Thymus (tissue), 11 donors: ENCODE measurements around the gene BCORL1. TPM values are rescaled to one million over a fixed set of nuclear protein-coding genes. Genes with fewer than 3 reads are reported as not detected.

Experiments
- DNase-seq, 9 donors: peaks; one replicate each; pipeline ENCODE4 v3.0.0-alpha.2; 2013; ENCODE audit warnings: low spot score in 9 of 9, low read depth in 6 of 9, missing footprints in 1 of 9
- H3K27ac ChIP-seq, 2 donors: one replicate each; pipeline ENCODE4 v1.5.1; 2013; ENCODE audit warnings: control low read depth in 1 of 2, low read depth in 1 of 2, low read length in 1 of 2, mild to moderate bottlenecking in 1 of 2, moderate library complexity in 1 of 2
- H3K27me3 ChIP-seq, 2 donors: one replicate each; pipeline ENCODE4 v1.5.1; 2013; ENCODE audit warnings: low read length in 1 of 2; ENCODE audit not compliant: control insufficient read depth in 2 of 2, insufficient read depth in 1 of 2
- H3K36me3 ChIP-seq, 2 donors: one replicate each; pipeline ENCODE4 v1.5.1; 2013; ENCODE audit warnings: low read length in 1 of 2, mild to moderate bottlenecking in 1 of 2, moderate library complexity in 1 of 2; ENCODE audit not compliant: control insufficient read depth in 2 of 2, insufficient read depth in 2 of 2
- H3K4me1 ChIP-seq, 2 donors: one replicate each; pipeline ENCODE4 v1.5.1; 2013; ENCODE audit warnings: low read length in 2 of 2; ENCODE audit not compliant: control insufficient read depth in 2 of 2, insufficient read depth in 2 of 2
- H3K4me3 ChIP-seq, 2 donors: one replicate each; pipeline ENCODE4 v1.5.1; 2013; ENCODE audit warnings: low read length in 2 of 2, control low read depth in 1 of 2, mild to moderate bottlenecking in 1 of 2
- H3K9me3 ChIP-seq, 2 donors: one replicate each; pipeline ENCODE4 v1.5.1; 2013; ENCODE audit warnings: low read length in 1 of 2, mild to moderate bottlenecking in 1 of 2; ENCODE audit not compliant: control insufficient read depth in 2 of 2, insufficient read depth in 1 of 2
- WGBS: extraction: QIAGEN DNeasy Blood & Tissue Kit; methylation state at CpG from one replicate; pipeline ENCODE4 v1.1.7; 2013; 5-methylcytosine and 5-hydroxymethylcytosine counted together
- polyA plus RNA-seq: library from polyadenylated mRNA; stranded (reverse); fragments of 200-250 nt; gene quantifications from one replicate; pipeline ENCODE4 v1.2.3, GENCODE V29; 2013
- total RNA-seq: library from RNA; stranded (reverse); fragments of 120-200 nt; gene quantifications from one replicate; pipeline ENCODE4 v1.2.4, GENCODE V29; 2013
- donor health status: healthy.

Gene BCORL1
- total and polyA plus RNA-seq, 2 donors: 1.0 to 2.0 TPM

DNA sequence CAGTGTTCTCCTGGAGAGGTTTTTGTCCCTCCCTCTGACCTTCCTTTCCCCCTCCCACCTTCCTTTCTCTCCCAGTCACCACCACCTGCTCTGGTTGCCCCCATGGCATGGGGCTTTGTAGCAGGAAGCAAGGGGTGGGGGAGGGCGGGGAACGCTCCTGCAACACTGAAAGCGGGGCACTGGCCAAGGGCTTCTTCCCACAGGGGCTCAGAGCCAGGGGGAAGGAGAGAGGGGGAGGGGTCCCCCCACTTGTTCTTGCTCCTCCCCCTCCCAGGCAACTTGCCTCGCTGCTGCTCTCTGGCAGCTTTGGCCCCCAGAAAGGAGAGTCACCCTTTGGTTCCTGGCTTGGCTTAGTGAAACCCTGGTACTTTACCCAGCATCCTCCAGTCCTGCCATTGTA lies 48.4 kb downstream of the BCORL1 start:
- Histone ChIP-seq H3K4me1 (peaks cover 0 to 5% of the 10 kb centered on the region in 2 donors), H3K27ac (no peak overlapping the region), H3K27me3 (no peaks in the 10 kb centered on the region), H3K36me3 (peaks cover 12 to 21% of the 10 kb centered on the region in 2 donors), H3K4me3 (no peak overlapping the region), H3K9me3 (no peaks in the 10 kb centered on the region)
- no peak for DNase-seq
- 83% methylated on average over 4 of the region's 4 CpGs for WGBS

GRCh38 chrX:130032552-130032951 lies 50.1 kb downstream of the BCORL1 start:
- Histone ChIP-seq H3K4me3 (no peak overlapping the region), H3K27me3 (no peaks in the 10 kb centered on the region), H3K27ac (no peak overlapping the region), H3K36me3 (peaks cover 3 to 29% of the 10 kb centered on the region in 2 donors), H3K4me1 (peaks cover 0 to 5% of the 10 kb centered on the region in 2 donors), H3K9me3 (no peaks in the 10 kb centered on the region)
- WGBS: 98% methylated on average over 3 of the region's 3 CpGs
- DNase-seq: no peak

- no peak overlapping the region for H3K27ac ChIP-seq
- H3K27me3 ChIP-seq: no peaks in the 10 kb centered on the region
- H3K36me3 ChIP-seq: peaks cover 10 to 41% of the 10 kb centered on the region in 2 donors
- DNase-seq: no peak
- no peak overlapping the region for H3K4me3 ChIP-seq
- peaks cover 0 to 5% of the 10 kb centered on the region in 2 donors for H3K4me1 ChIP-seq
- H3K9me3 ChIP-seq: no peaks in the 10 kb centered on the region
- 98% methylated on average over 7 of the region's 7 CpGs for WGBS
These were observed 51.7 kb downstream of the BCORL1 start for GRCh38 chrX:130034178-130034577.

- no peak for DNase-seq
- Histone ChIP-seq H3K4me3 (no peak overlapping the region), H3K27ac (no peak overlapping the region), H3K27me3 (no peaks in the 10 kb centered on the region), H3K9me3 (no peaks in the 10 kb centered on the region), H3K4me1 (no peaks in the 10 kb centered on the region), H3K36me3 (peaks cover 22 to 37% of the 10 kb centered on the region in 2 donors)
- WGBS: 97% methylated on average over 2 of the region's 2 CpGs
These were observed 57.4 kb downstream of the BCORL1 start for GRCh38 chrX:130039847-130040246.

DNA sequence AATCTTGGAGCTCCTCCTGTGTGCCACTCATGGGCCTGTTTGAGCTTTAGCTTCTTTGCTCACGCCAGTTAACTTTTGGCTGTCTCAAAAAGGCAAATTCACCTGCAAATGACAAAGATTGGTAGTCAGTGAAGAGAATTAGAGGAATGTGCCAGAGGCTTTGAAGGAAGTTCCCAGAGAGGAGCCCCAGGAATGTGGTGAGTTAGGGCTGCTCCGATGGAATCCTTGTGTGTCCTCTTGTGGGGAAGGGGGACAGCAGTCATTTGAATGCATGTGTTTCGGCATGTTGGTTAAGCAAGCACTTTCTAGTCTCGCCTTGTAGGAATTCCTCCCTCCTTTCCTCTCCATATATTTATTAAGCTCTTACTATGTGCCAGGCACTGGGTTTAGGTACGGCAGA lies 65.0 kb downstream of the BCORL1 start:
- H3K9me3 ChIP-seq: no peaks in the 10 kb centered on the region
- no peaks in the 10 kb centered on the region for H3K4me1 ChIP-seq
- peaks cover 11 to 29% of the 10 kb centered on the region in 2 donors for H3K36me3 ChIP-seq
- no peak for DNase-seq
- H3K27ac ChIP-seq: no peak overlapping the region
- no peak overlapping the region for H3K4me3 ChIP-seq
- WGBS: 98% methylated on average over 5 of the region's 5 CpGs
- no peaks in the 10 kb centered on the region for H3K27me3 ChIP-seq

DNA sequence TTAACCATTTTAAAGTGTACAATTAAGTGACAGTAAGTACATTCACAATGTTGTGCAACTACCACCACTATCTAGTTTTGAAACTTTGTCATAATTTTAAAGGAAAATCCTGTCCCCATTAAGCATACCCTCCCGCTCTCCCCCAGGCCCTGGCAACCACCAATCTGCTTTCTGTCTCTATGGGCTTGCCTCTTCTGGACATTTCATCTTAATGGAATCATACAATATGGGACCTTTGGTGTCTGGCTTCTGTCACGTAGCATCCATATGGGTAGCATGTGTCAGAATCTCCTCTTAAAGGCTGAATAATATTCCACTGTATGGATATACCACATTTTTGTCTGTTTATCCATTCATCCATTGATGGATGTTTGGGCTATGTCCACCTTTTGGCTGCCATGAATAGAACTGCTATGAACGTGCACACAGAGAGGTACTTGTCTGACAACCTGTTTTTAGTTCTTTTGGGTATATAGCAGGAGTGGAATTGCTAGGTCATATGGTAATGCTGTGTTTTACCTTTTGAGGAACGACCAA lies 66.3 kb downstream of the BCORL1 start:
- Histone ChIP-seq H3K4me3 (no peak overlapping the region), H3K36me3 (peaks cover 16 to 32% of the 10 kb centered on the region in 2 donors), H3K27ac (no peak overlapping the region), H3K9me3 (no peaks in the 10 kb centered on the region), H3K4me1 (no peaks in the 10 kb centered on the region), H3K27me3 (no peaks in the 10 kb centered on the region)
- WGBS: 99% methylated on average over 4 of the region's 4 CpGs
- DNase-seq: no peak

DNA sequence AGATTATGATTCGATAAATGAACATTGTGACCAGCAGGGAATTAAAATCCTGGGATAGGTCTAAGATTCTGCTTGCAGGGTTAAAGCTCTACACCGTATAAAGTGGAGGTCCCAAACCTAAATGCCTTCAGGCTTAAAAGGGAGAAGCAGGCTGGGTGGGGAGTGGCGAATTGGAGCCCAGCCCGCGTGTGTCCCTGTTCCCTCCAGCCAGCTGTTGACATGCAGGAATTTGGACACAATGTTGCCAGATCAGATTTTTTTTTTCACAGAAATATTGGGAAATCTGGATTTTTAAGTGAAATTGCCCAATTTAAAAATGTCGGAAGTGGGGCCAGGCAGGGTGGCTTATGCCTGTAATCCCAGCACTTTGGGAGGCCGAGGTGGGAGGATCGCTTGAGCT lies 67.4 kb downstream of the BCORL1 start:
- Histone ChIP-seq H3K27me3 (no peaks in the 10 kb centered on the region), H3K4me1 (no peaks in the 10 kb centered on the region), H3K4me3 (no peak overlapping the region), H3K27ac (no peak overlapping the region), H3K9me3 (no peaks in the 10 kb centered on the region), H3K36me3 (peaks cover 16 to 30% of the 10 kb centered on the region in 2 donors)
- 97% methylated on average over 8 of the region's 8 CpGs for WGBS
- no peak for DNase-seq

- H3K36me3 ChIP-seq: peaks cover 16 to 26% of the 10 kb centered on the region in 2 donors
These were observed 68.9 kb downstream of the BCORL1 start for GRCh38 chrX:130051176-130051845.

DNA sequence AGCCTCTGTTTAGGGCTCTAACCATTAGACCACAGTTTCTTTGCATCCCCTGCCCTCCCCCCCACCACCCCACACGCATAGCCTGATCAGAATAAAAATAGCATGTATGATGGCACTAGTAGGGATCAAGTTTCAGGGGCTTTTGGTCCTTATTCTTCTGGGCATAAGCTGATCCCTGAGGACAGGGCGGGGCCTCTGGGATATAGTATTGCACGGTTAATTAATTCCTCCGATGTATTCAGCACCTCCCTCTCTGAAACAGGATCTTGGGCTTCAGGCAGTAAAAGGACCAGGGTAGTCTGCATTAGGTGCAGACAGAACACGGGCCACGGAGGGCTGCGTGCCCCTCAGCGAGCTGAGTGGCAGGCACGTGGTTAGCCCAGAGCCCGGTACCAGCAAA lies 70.8 kb downstream of the BCORL1 start:
- Histone ChIP-seq H3K4me1 (no peaks in the 10 kb centered on the region), H3K27ac (no peak overlapping the region), H3K4me3 (no peak overlapping the region), H3K27me3 (no peaks in the 10 kb centered on the region), H3K9me3 (no peaks in the 10 kb centered on the region), H3K36me3 (peaks cover 16 to 22% of the 10 kb centered on the region in 2 donors)
- DNase-seq: no peak
- 85% methylated on average over 10 of the region's 10 CpGs for WGBS

More at GRCh38 chrX:130051176-130051845, 68.9 kb downstream of the BCORL1 start:
- Histone ChIP-seq H3K27ac (no peak overlapping the region), H3K9me3 (no peaks in the 10 kb centered on the region), H3K4me1 (no peaks in the 10 kb centered on the region), H3K27me3 (no peaks in the 10 kb centered on the region), H3K4me3 (no peak overlapping the region)
- DNase-seq: no peak
- 96% methylated on average over 12 of the region's 12 CpGs for WGBS
